Ascending aorta (tissue), 2 donors: ENCODE measurements around the gene SLC37A1. TPM values are rescaled to one million over a fixed set of nuclear protein-coding genes. Genes with fewer than 3 reads are reported as not detected.

ENCODE experiments used
- DNase-seq, 2 donors: peaks; one replicate each; pipeline ENCODE4 v3.0.0-alpha.2; 2019; ENCODE audit warnings: low spot score in 2 of 2
- H3K27ac ChIP-seq, 2 donors: fragments of 200-600 bp; sonication (generic); one replicate each; pipeline ENCODE4 v1.5.1; 2016 to 2017; ENCODE audit warnings: mild to moderate bottlenecking in 1 of 2
- H3K27me3 ChIP-seq: fragments of 200-600 bp; sonication (generic); one replicate; pipeline ENCODE4 v1.5.1; 2017
- H3K36me3 ChIP-seq, 2 donors: fragments of 200-600 bp; sonication (generic); one replicate each; pipeline ENCODE4 v1.5.1; 2016
- H3K4me1 ChIP-seq, 2 donors: fragments of 200-600 bp; sonication (generic); one replicate each; pipeline ENCODE4 v1.5.1; 2016 to 2017; ENCODE audit warnings: mild to moderate bottlenecking in 1 of 2
- H3K4me3 ChIP-seq, 2 donors: fragments of 200-600 bp; sonication (generic); one replicate each; pipeline ENCODE4 v1.5.1; 2016 to 2017; ENCODE audit warnings: mild to moderate bottlenecking in 1 of 2
- H3K9me3 ChIP-seq, 2 donors: fragments of 200-600 bp; sonication (generic); one replicate each; pipeline ENCODE4 v1.5.1; 2016
- intact Hi-C: fragments of 100-400 bp; cut with DNase I; formaldehyde crosslinking; loops from one replicate; pipeline ENCODE4 v1.15.1; 2023
- total RNA-seq: library from RNA; depleted of rRNA; stranded (reverse); fragments of >200 nt; gene quantifications from one replicate; pipeline ENCODE4 v1.1.0, GENCODE V29; 2016
- TF ChIP-seq, protein P1 (sequence below), 3 experiments: fragments of 200-600 bp in 2 of 3; fragments of 450-650 bp in 1 of 3; sonication (generic) in 2 of 3; IDR thresholded peaks; one replicate each; pipeline ENCODE4 v1.5.1; 2016 to 2019; ENCODE audit warnings: antibody characterized with exemption in 3 of 3, mild to moderate bottlenecking in 1 of 3, moderate library complexity in 1 of 3

Gene SLC37A1
- total RNA-seq, 1 donor from 2014 or later = 8.7 TPM

DNA sequence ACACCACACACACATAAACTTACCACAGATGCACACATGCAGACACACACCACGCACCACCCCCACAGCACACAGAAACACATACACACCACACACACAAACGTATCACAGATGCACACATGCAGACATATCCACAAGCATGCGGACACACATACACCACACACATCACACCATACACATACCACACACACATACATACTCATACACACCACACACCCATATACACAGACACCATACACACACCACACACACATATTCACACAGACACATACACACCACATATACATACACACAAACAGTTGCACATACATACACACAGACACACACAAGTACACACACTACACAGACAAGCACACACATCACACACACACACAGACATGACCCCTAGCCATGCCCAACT is 102.3 kb downstream of the SLC37A1 start:
- intact Hi-C loops = no loop called here
- H3K27me3 ChIP-seq = no peaks in the 10 kb centered on the region
- TF ChIP-seq, protein P1, sequence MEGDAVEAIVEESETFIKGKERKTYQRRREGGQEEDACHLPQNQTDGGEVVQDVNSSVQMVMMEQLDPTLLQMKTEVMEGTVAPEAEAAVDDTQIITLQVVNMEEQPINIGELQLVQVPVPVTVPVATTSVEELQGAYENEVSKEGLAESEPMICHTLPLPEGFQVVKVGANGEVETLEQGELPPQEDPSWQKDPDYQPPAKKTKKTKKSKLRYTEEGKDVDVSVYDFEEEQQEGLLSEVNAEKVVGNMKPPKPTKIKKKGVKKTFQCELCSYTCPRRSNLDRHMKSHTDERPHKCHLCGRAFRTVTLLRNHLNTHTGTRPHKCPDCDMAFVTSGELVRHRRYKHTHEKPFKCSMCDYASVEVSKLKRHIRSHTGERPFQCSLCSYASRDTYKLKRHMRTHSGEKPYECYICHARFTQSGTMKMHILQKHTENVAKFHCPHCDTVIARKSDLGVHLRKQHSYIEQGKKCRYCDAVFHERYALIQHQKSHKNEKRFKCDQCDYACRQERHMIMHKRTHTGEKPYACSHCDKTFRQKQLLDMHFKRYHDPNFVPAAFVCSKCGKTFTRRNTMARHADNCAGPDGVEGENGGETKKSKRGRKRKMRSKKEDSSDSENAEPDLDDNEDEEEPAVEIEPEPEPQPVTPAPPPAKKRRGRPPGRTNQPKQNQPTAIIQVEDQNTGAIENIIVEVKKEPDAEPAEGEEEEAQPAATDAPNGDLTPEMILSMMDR (IDR thresholded peaks at IDR 0.05) = no peak
- H3K4me3 ChIP-seq = no peak overlapping the region
- no peak overlapping the region for H3K27ac ChIP-seq
- no peak for DNase-seq
- H3K36me3 ChIP-seq = no peaks in the 10 kb centered on the region
- H3K4me1 ChIP-seq = no peaks in the 10 kb centered on the region
- no peaks in the 10 kb centered on the region for H3K9me3 ChIP-seq

DNA sequence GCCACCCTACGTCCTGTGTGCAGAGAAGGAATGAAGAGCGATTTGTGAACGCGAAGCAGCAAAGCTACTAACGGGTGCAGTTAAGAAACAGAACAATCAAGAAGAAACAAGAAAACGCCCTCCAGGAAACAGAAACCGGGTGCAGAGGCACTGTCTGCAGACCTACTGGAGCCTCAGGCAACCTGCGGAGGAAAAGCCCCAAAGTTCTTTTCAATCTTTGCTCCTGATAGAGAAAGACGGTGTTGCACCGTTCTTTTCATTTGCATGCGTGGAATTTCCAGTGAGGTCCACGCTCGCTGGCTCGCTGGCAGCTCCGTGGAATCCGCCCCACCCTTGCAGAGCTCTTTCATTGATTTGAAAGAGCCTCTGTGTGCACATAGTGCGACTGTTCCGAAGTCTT is 102.8 kb downstream of the SLC37A1 start:
- no peaks in the 10 kb centered on the region for H3K9me3 ChIP-seq
- no peak overlapping the region for H3K4me3 ChIP-seq
- no peaks in the 10 kb centered on the region for H3K4me1 ChIP-seq
- no peaks in the 10 kb centered on the region for H3K36me3 ChIP-seq
- no peaks in the 10 kb centered on the region for H3K27me3 ChIP-seq
- intact Hi-C loops = no loop called here
- DNase-seq = no peak
- no peak overlapping the region for H3K27ac ChIP-seq
- TF ChIP-seq, protein P1 (IDR thresholded peaks at IDR 0.05) = no peak

DNA sequence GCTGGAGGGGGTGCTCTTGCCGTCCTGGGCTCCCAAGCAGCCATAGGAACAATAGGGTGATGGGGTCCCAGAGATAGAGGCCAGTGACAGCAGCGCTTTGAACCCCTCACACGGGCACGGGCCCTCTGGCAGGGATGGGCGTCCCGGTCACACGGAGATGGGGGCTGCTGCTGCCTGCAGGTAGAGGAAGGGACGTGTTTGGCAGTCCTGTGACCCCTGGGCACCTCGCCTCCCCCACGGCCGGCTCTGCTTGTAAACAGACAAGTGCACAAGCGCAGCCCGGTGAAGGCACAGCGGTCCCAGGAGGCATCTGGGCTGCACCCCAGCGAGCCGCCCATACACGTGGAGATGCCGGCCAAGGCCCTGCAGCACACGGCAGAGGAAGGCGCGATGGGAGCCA is 103.3 kb downstream of the SLC37A1 start:
- no peaks in the 10 kb centered on the region for H3K4me1 ChIP-seq
- DNase-seq = no peak
- H3K36me3 ChIP-seq = no peaks in the 10 kb centered on the region
- intact Hi-C loops = no loop called here
- TF ChIP-seq, protein P1 (IDR thresholded peaks at IDR 0.05) = no peak
- no peaks in the 10 kb centered on the region for H3K27me3 ChIP-seq
- no peaks in the 10 kb centered on the region for H3K9me3 ChIP-seq
- no peak overlapping the region for H3K4me3 ChIP-seq
- H3K27ac ChIP-seq = no peak overlapping the region

DNA sequence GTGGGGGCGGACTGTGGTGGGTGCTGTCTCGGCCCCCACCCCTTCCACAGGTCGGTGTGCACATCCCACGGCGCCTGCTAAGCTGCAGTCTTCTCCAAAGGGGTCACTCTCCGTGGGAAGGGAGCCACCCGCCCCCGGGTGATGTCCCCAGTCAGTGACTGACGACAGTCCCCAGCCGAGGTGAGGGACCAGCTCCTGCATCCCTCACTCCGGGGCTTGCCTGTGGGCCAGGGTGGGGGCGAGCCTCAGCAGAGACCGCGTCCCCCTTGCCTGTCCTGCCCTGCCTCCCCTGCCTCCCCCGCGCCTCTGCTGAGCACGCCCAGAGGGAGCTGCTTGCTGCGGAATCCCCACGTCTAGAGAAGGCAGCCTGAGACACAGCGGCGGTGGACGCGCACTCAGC is 103.8 kb downstream of the SLC37A1 start:
- no peaks in the 10 kb centered on the region for H3K9me3 ChIP-seq
- no peak for DNase-seq
- no peak overlapping the region for H3K4me3 ChIP-seq
- no peak overlapping the region for H3K27ac ChIP-seq
- H3K36me3 ChIP-seq = no peaks in the 10 kb centered on the region
- H3K4me1 ChIP-seq = no peaks in the 10 kb centered on the region
- intact Hi-C loops = no loop called here
- H3K27me3 ChIP-seq = no peaks in the 10 kb centered on the region
- TF ChIP-seq, protein P1 (IDR thresholded peaks at IDR 0.05) = no peak

DNA sequence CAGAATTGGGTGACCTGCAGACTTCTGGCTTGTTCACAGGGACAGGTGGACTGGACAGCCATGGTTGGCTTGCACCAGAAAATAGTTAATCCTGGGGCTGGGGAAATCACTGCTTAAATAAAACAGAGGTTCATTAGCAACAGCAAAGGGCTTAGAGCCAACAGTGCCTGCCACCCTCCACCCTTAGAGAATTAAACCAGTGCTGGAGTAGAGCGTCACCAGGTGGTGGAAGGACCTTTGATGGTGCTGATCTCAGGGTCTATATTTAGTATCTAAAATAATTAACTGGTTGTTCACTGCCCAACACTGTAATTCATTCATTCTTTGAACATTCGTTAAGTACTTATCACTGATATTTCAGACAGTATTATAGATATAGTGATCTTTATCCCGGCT is 105.1 kb downstream of the SLC37A1 start:
- H3K27me3 ChIP-seq = no peaks in the 10 kb centered on the region
- no peaks in the 10 kb centered on the region for H3K36me3 ChIP-seq
- TF ChIP-seq, protein P1 (IDR thresholded peaks at IDR 0.05) = no peak
- no peak for DNase-seq
- H3K4me3 ChIP-seq = no peak overlapping the region
- no peak overlapping the region for H3K27ac ChIP-seq
- intact Hi-C loops = no loop called here
- H3K9me3 ChIP-seq = no peaks in the 10 kb centered on the region
- no peaks in the 10 kb centered on the region for H3K4me1 ChIP-seq

DNA sequence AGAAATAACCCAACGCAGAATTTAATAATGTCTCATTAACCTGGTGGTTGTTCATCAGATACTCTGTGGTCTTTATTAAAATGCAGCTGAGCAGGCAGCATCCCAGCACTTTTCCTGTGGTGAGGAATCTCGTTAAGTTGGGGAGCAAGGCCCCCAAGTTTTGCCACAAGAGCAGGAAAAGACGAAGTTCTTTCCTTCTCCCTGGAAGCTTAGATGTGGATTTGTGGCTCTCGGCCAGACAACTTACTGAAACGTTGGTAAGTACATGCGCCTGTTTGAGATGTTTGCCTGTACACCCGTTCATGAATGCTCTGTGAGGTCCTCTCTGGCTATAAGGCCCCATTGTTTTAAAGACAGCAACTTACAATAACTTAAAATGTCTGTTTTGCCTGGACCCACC is 105.5 kb downstream of the SLC37A1 start:
- H3K9me3 ChIP-seq = no peaks in the 10 kb centered on the region
- intact Hi-C loops = no loop called here
- DNase-seq = no peak
- TF ChIP-seq, protein P1 (IDR thresholded peaks at IDR 0.05) = no peak
- no peak overlapping the region for H3K27ac ChIP-seq
- H3K4me3 ChIP-seq = no peak overlapping the region
- no peaks in the 10 kb centered on the region for H3K36me3 ChIP-seq
- H3K27me3 ChIP-seq = no peaks in the 10 kb centered on the region
- no peaks in the 10 kb centered on the region for H3K4me1 ChIP-seq
